GM23338 (cell line): Measurements from ENCODE around the gene MALRD1. TPM values are rescaled to one million over a fixed set of nuclear protein-coding genes. Genes with fewer than 3 reads are reported as not detected.

Source experiments
- ATAC-seq: fragments of 200-7000 bp; cut with Tn5 transposase; 3 replicates; pipeline ENCODE4 v1.9.1; 2020
- DNase-seq: peaks from one replicate; pipeline ENCODE4 v3.0.0-alpha.2; 2015; ENCODE audit warnings: low spot score
- H2AFZ ChIP-seq: fragments of 200-600 bp; sonication (generic); 2 replicates; pipeline ENCODE4 v1.8.0; 2016; ENCODE audit warnings: antibody characterized with exemption, mild to moderate bottlenecking, moderate library complexity
- H3F3A ChIP-seq: fragments of 200-600 bp; sonication (generic); replicated peaks from 2 replicates; pipeline ENCODE4 v1.8.0; 2017; ENCODE audit warnings: antibody characterized with exemption, mixed run types, low read depth
- H3K27ac ChIP-seq: fragments of 200-600 bp; sonication (generic); 2 replicates; pipeline ENCODE4 v1.6.1; 2016; ENCODE audit warnings: low read depth
- H3K27me3 ChIP-seq: fragments of 200-600 bp; sonication (generic); 2 replicates; pipeline ENCODE4 v1.8.0; 2016; ENCODE audit warnings: mild to moderate bottlenecking, mixed run types, moderate library complexity; ENCODE audit not compliant: insufficient read depth
- H3K36me3 ChIP-seq: fragments of 200-600 bp; sonication (generic); 2 replicates; pipeline ENCODE4 v1.8.0; 2016; ENCODE audit warnings: mild to moderate bottlenecking; ENCODE audit not compliant: insufficient read depth
- H3K4me1 ChIP-seq: fragments of 200-600 bp; sonication (generic); 2 replicates; pipeline ENCODE4 v1.8.0; 2016; ENCODE audit warnings: mild to moderate bottlenecking, moderate library complexity; ENCODE audit not compliant: insufficient read depth
- H3K4me2 ChIP-seq: fragments of 200-600 bp; sonication (generic); 2 replicates; pipeline ENCODE4 v1.7.1; 2017; ENCODE audit warnings: mixed run types
- H3K4me3 ChIP-seq: fragments of 200-600 bp; sonication (generic); 2 replicates; pipeline ENCODE4 v1.6.1; 2016; ENCODE audit warnings: mixed run types
- H3K79me2 ChIP-seq: fragments of 200-600 bp; sonication (generic); replicated peaks from 2 replicates; pipeline ENCODE4 v1.8.0; 2017; ENCODE audit warnings: mild to moderate bottlenecking; ENCODE audit not compliant: insufficient read depth
- H3K9me2 ChIP-seq: fragments of 200-600 bp; sonication (generic); 2 replicates; pipeline ENCODE4 v1.8.0; 2017; ENCODE audit not compliant: insufficient read depth
- H4K20me1 ChIP-seq: fragments of 200-600 bp; sonication (generic); replicated peaks from 2 replicates; pipeline ENCODE4 v1.8.0; 2017; ENCODE audit warnings: mild to moderate bottlenecking; ENCODE audit not compliant: insufficient read depth
- H3K27ac Mint-ChIP-seq: 2 replicates; pipeline ENCODE4 v1.8.0; 2020; ENCODE audit warnings: inconsistent platforms, mild to moderate bottlenecking, moderate library complexity, mixed read lengths
- H3K27me3 Mint-ChIP-seq: 3 replicates; pipeline ENCODE4 v1.8.0; 2022; ENCODE audit warnings: low read depth, mild to moderate bottlenecking, moderate library complexity, mixed read lengths, inconsistent platforms; ENCODE audit not compliant: insufficient read depth, poor library complexity
- H3K36me3 Mint-ChIP-seq: 3 replicates; pipeline ENCODE4 v1.8.0; 2021; ENCODE audit warnings: low read depth, mild to moderate bottlenecking, inconsistent platforms, moderate library complexity, mixed read lengths
- H3K4me1 Mint-ChIP-seq: 3 replicates; pipeline ENCODE4 v1.8.0; 2020; ENCODE audit warnings: mild to moderate bottlenecking, inconsistent platforms, mixed read lengths
- H3K4me3 Mint-ChIP-seq: 3 replicates; pipeline ENCODE4 v1.8.0; 2021; ENCODE audit warnings: moderate library complexity, mild to moderate bottlenecking, inconsistent platforms, mixed read lengths
- H3K9me3 Mint-ChIP-seq: 3 replicates; pipeline ENCODE4 v1.8.0; 2020; ENCODE audit warnings: moderate library complexity, mild to moderate bottlenecking, inconsistent platforms, mixed read lengths
- CREB1 ChIP-seq: fragments of 250-450 bp; sonication (Bioruptor Pico); IDR thresholded peaks from 2 replicates; pipeline ENCODE4 v1.5.0; 2020; ENCODE audit warnings: low read depth, mild to moderate bottlenecking, moderate library complexity
- EZH2 ChIP-seq: fragments of 200-600 bp; sonication (generic); IDR thresholded peaks from one replicate; pipeline ENCODE4 v1.8.0; 2017; ENCODE audit warnings: antibody characterized with exemption, mild to moderate bottlenecking, low read depth; ENCODE audit not compliant: unreplicated experiment
- JUNB ChIP-seq: IDR thresholded peaks from one replicate; pipeline ENCODE4 v1.6.1; 2016; ENCODE audit warnings: antibody characterized with exemption; ENCODE audit not compliant: unreplicated experiment
- NANOG ChIP-seq: IDR thresholded peaks from 2 replicates; pipeline ENCODE4 v1.6.1; 2016; ENCODE audit warnings: antibody characterized with exemption, borderline replicate concordance
- STAT1 ChIP-seq: IDR thresholded peaks from one replicate; pipeline ENCODE4 v1.6.1; 2016; ENCODE audit warnings: antibody characterized with exemption; ENCODE audit not compliant: unreplicated experiment
- ZNF114 ChIP-seq: fragments of 250-450 bp; sonication (Bioruptor Pico); IDR thresholded peaks from 2 replicates; pipeline ENCODE4 v1.5.0; 2020; ENCODE audit warnings: mild to moderate bottlenecking, moderate library complexity
- ZNF331 ChIP-seq: fragments of 250-450 bp; sonication (Bioruptor Pico); IDR thresholded peaks from 2 replicates; pipeline ENCODE4 v1.5.0; 2020; ENCODE audit warnings: low read depth, mild to moderate bottlenecking, moderate library complexity
- polyA plus RNA-seq: library from polyadenylated mRNA; unstranded; fragments of >200 nt; fragmentation: Nextera tagmentation; extraction: Ambion mirVana; gene quantifications from 2 replicates; pipeline ENCODE4 v1.2.1, GENCODE V29; 2016
- total RNA-seq: library from RNA; depleted of rRNA; stranded (reverse); fragments of >200 nt; shearing (Covaris generic); gene quantifications from 2 replicates; pipeline ENCODE4 v1.2.3, GENCODE V29; 2014
- TF ChIP-seq, protein P1 (sequence below), 2 experiments: fragments of 200-600 bp in 1 of 2; sonication (generic) in 1 of 2; conservative IDR thresholded peaks; 2 replicates each; pipeline versions ENCODE4 v1.5.1 to v1.6.1; 2016 to 2017; ENCODE audit warnings: antibody characterized with exemption in 2 of 2, low read depth in 2 of 2, mild to moderate bottlenecking in 2 of 2, moderate library complexity in 1 of 2
- TF ChIP-seq, protein P2 (sequence below): IDR thresholded peaks from one replicate; pipeline ENCODE4 v1.6.1; 2018; ENCODE audit warnings: antibody characterized with exemption; ENCODE audit not compliant: unreplicated experiment
- TF ChIP-seq, protein P3 (sequence below): IDR thresholded peaks from 2 replicates; pipeline ENCODE4 v1.6.1; 2016; ENCODE audit warnings: antibody characterized with exemption

MALRD1 gene
- total and polyA plus RNA-seq, 2 experiments from 2014 or later = 0.42 to 1.9 TPM

DNA sequence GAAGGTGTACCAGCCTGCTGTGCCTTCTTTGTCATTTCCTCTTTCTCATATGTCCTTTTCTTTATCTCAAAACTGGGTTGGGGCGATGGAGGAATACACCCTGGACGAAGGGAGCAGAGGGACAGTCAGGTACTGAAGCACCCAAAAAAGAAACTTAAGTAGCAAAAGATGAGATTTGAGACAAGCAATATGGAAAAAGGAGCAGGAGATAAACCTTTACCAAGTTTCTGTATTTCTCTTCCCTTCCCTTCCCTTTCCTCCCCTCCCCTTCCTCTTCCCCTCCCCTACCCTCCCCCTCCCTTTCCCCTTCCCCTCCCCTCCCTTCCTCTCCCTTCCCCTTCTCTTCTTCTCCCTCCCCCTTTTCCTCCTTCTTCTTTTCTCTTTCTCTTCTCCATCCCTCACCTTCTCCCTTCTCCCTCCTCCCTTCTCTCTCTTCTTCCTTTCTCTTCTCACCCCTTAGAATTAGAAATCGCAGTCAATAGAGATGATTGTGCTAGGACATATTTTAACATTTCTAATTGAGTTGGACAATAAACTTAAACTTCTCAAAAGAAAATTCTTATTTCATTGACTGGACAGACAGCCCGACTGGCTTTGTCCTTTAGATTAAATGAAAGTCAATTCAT, 652.9 kb downstream of the MALRD1 start (continued):
- TF ChIP-seq, protein P1, sequence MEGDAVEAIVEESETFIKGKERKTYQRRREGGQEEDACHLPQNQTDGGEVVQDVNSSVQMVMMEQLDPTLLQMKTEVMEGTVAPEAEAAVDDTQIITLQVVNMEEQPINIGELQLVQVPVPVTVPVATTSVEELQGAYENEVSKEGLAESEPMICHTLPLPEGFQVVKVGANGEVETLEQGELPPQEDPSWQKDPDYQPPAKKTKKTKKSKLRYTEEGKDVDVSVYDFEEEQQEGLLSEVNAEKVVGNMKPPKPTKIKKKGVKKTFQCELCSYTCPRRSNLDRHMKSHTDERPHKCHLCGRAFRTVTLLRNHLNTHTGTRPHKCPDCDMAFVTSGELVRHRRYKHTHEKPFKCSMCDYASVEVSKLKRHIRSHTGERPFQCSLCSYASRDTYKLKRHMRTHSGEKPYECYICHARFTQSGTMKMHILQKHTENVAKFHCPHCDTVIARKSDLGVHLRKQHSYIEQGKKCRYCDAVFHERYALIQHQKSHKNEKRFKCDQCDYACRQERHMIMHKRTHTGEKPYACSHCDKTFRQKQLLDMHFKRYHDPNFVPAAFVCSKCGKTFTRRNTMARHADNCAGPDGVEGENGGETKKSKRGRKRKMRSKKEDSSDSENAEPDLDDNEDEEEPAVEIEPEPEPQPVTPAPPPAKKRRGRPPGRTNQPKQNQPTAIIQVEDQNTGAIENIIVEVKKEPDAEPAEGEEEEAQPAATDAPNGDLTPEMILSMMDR (conservative IDR thresholded peaks at IDR 0.05; ENCODE audit: low read depth in 2 of 2) = no peak
- TF ChIP-seq, protein P2, sequence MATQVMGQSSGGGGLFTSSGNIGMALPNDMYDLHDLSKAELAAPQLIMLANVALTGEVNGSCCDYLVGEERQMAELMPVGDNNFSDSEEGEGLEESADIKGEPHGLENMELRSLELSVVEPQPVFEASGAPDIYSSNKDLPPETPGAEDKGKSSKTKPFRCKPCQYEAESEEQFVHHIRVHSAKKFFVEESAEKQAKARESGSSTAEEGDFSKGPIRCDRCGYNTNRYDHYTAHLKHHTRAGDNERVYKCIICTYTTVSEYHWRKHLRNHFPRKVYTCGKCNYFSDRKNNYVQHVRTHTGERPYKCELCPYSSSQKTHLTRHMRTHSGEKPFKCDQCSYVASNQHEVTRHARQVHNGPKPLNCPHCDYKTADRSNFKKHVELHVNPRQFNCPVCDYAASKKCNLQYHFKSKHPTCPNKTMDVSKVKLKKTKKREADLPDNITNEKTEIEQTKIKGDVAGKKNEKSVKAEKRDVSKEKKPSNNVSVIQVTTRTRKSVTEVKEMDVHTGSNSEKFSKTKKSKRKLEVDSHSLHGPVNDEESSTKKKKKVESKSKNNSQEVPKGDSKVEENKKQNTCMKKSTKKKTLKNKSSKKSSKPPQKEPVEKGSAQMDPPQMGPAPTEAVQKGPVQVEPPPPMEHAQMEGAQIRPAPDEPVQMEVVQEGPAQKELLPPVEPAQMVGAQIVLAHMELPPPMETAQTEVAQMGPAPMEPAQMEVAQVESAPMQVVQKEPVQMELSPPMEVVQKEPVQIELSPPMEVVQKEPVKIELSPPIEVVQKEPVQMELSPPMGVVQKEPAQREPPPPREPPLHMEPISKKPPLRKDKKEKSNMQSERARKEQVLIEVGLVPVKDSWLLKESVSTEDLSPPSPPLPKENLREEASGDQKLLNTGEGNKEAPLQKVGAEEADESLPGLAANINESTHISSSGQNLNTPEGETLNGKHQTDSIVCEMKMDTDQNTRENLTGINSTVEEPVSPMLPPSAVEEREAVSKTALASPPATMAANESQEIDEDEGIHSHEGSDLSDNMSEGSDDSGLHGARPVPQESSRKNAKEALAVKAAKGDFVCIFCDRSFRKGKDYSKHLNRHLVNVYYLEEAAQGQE = no peak
- no peak for TF ChIP-seq STAT1

DNA sequence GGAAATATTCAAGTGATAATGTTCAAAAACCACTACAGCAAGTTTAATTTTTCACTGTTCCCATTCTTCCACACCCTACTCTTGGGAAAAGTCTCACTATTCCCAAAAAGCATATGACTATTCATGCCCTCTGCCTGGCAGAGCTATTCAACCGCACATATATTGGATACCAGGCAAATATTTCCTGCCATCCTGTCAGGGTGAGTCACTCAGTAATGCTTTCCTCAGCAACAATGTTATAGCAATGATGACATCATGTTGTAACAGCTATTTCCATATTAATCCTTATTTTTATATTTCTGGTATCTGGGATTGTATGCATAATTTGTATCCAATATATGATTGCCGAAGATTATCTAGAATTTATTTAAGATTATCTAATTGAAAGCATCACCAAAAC, 653.6 kb downstream of the MALRD1 start:
- H3K36me3 ChIP-seq = no peaks in the 10 kb centered on the region
- TF ChIP-seq, protein P1 (conservative IDR thresholded peaks at IDR 0.05; ENCODE audit: low read depth in 2 of 2) = no peak
- no peak for TF ChIP-seq JUNB
- no peak for TF ChIP-seq NANOG
- TF ChIP-seq STAT1 = no peak
- no peak for TF ChIP-seq ZNF114 (CRISPR knock-in tag)
- TF ChIP-seq, protein P3, sequence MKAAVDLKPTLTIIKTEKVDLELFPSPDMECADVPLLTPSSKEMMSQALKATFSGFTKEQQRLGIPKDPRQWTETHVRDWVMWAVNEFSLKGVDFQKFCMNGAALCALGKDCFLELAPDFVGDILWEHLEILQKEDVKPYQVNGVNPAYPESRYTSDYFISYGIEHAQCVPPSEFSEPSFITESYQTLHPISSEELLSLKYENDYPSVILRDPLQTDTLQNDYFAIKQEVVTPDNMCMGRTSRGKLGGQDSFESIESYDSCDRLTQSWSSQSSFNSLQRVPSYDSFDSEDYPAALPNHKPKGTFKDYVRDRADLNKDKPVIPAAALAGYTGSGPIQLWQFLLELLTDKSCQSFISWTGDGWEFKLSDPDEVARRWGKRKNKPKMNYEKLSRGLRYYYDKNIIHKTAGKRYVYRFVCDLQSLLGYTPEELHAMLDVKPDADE = no peak
- no peak for TF ChIP-seq CREB1 (CRISPR knock-in tag)
- TF ChIP-seq ZNF331 (CRISPR knock-in tag) = no peak
- TF ChIP-seq EZH2 = no peak

More for the DNA sequence above, 653.6 kb downstream of the MALRD1 start:
- H3K4me3 ChIP-seq = no peak overlapping the region
- H3K4me1 ChIP-seq = no peaks in the 10 kb centered on the region
- H3F3A ChIP-seq = no peaks in the 10 kb centered on the region
- no peaks in the 10 kb centered on the region for H3K27me3 ChIP-seq
- Mint-ChIP-seq H3K27ac (no peak overlapping the region), H3K4me1 (peaks cover 4% of the 10 kb centered on the region; the same call in 2 of the 3 replicates), H3K27me3 (peaks cover 2% of the 10 kb centered on the region), H3K4me3 (no peak overlapping the region), H3K36me3 (no peaks in the 10 kb centered on the region), H3K9me3 (no peaks in the 10 kb centered on the region; the same call in 2 of the 3 replicates)
- H4K20me1 ChIP-seq = no peaks in the 10 kb centered on the region
- 0 out of 2 replicates have a peak, but pooled peaks cover 3% of the 10 kb centered on the region for H3K9me2 ChIP-seq
- H2AFZ ChIP-seq = no peak overlapping the region
- no peaks in the 10 kb centered on the region for H3K79me2 ChIP-seq
- no peak overlapping the region for H3K4me2 ChIP-seq
- DNase-seq (no peak), ATAC-seq (no peak)
- no peak overlapping the region for H3K27ac ChIP-seq
